Activated naive CD8-positive, alpha-beta T cell treated with anti-CD3 and anti-CD28 coated beads, Interleukin-2, amount 10 ng/mL, durations not matched to agents 7 days and 5 days (primary cell): ENCODE measurements around the gene RHD. TPM values are rescaled to one million over a fixed set of nuclear protein-coding genes. Genes with fewer than 3 reads are reported as not detected.
"Not testable (repeated sequence)": the region's sequence is repeated elsewhere in the genome, so short reads cannot be mapped to it uniquely, and the experiment has no call there.

Experiments used
- ATAC-seq: fragments of 150-1000 bp; cut with Tn5 transposase; one replicate; pipeline ENCODE4 v1.10.0; 2021; ENCODE audit warnings: low read depth, moderate library complexity
- POLR2A ChIA-PET: fragments of 350-600 bp; sonication (Branson Sonifier 250); formaldehyde crosslinking; loops from one replicate; lab custom pipeline; 2021; ENCODE audit warnings: antibody characterized with exemption; lab: Charles Lee
- DNase-seq: peaks from one replicate; pipeline ENCODE4 v3.0.0; 2021
- H3K27ac Mint-ChIP-seq: one replicate; pipeline ENCODE4 v1.8.0; 2022; ENCODE audit warnings: mild to moderate bottlenecking, mixed read lengths
- H3K27me3 Mint-ChIP-seq: one replicate; pipeline ENCODE4 v1.8.0; 2022; ENCODE audit warnings: mild to moderate bottlenecking, moderate library complexity, mixed read lengths
- H3K36me3 Mint-ChIP-seq: one replicate; pipeline ENCODE4 v1.8.0; 2021; ENCODE audit warnings: mild to moderate bottlenecking, mixed read lengths
- H3K4me1 Mint-ChIP-seq: one replicate; pipeline ENCODE4 v1.8.0; 2021; ENCODE audit warnings: mixed read lengths
- H3K4me3 Mint-ChIP-seq: one replicate; pipeline ENCODE4 v1.8.0; 2022; ENCODE audit warnings: mild to moderate bottlenecking, moderate library complexity, mixed read lengths
- H3K9me3 Mint-ChIP-seq: one replicate; pipeline ENCODE4 v1.8.0; 2021; ENCODE audit warnings: mixed read lengths
- total RNA-seq, 2 experiments: library from RNA; stranded (reverse); gene quantifications; one replicate each; pipeline ENCODE4 v1.2.3, GENCODE V29; 2021

The RHD gene
- total RNA-seq, 2 experiments from 2014 or later: not detected

DNA sequence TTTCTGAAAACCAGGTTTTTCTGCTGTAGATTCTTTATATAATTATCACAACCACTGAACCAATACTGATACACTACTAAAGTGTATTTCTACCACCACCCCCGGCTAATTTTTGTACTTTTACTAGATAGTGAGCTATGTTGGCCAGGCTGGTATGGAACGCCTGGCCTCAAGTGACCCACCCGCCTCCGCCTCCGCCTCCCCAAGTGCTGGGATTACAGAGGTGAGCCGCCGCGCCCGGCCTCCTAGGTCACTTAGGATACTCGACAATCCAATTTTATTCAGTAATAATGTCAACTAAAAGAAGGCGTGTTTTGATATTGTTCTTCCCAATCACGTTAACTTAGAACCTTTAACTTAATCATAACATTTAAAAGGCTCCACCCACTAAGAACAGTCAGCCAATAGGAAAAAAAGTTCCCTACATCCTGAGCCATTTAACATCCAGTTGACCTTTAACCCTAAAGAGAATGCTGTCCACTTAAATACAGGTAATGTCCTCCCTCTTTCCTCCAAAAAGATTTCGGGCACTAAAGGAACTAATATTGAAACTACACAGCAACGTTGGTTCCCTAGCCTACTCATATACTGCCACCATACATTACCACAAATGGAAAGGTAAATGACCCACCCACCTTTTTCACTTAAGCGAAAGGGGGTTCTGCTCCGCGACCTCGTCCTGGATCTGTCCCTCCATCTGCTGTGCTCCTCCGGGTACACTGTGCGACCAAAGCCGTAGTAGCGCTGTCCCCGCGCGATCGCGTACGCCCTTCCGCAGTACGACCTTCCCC, 26.3 kb upstream of the RHD start:
- Mint-ChIP-seq H3K27ac (peak overlapping the region; percentile 99), H3K4me3 (peak overlapping the region; percentile 90), H3K27me3 (no peaks in the 10 kb centered on the region), H3K36me3 (peaks cover 35% of the 10 kb centered on the region), H3K9me3 (no peaks in the 10 kb centered on the region), H3K4me1 (peaks cover 40% of the 10 kb centered on the region)
- POLR2A ChIA-PET: interaction anchor here (0.5 to 4.2 kb wide), 7 partner anchors 10 to 1244 kb away, joined by 3 to 82 read pairs (median 8); partner anchors contain the start of genes MACO1, MTFR1L and SYF2
- ATAC-seq: peak; percentile 12
- DNase-seq: no peak

DNA sequence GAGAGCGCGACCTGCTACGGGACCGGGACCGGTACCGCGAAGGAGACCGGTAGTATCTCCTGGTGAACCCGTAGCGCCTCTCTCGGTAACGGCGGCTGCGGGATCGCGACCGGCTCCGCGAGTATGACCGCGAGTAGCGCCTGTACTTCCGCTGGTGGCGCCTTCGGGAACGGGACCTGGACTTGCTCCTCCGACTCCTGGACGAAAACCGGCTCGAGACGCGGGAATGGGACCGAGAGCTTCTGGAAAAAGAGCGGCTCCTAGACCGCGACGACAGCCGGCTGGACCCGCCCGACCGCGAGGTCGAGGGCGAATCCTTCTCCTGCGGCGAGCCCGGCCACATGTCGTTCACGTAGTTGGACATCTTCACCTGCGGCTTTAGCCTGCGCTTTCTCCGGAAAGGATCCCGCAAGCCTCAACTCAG, 25.7 kb upstream of the RHD start:
- Mint-ChIP-seq H3K36me3 (peaks cover 35% of the 10 kb centered on the region), H3K4me1 (peaks cover 37% of the 10 kb centered on the region)
- peak; percentile 5 for ATAC-seq

DNA sequence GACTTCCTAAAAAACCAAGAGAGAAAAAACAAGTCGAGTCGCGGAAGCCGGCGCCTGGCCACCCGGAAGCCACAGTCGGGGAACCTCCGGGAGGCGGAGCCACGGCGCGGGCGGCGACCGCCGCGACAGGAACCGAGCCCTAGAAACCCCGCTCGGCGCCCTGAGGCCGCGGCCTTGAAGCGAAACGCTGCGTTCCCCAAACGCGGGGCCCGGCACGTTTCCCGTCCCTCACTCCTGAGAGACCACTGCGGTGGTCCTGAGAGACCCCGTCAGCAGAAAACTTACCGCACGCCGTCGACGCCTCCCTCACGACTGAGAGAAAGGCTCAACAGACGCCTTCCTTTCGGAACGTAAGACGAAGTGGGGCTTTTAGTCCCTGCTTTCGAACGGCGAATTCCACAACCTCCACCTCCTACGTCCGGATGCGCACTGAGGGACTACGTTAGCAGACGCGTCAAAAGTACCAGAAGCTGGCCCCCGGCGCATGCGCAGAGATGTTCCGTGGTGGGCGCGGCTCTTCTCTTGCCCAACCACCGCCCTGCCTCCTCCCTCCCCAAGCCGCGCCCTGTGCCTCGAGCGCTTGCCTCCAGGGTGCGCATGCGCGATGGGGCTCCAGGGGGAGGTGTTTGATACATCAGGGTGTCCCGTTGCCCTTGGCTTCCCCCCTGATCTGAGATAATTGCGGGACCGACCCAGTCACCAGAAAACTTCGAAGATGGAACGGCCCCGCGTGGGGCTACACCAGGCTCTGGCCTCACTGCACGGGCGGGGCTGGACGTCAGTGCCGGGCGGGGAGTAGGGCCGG, 25.1 kb upstream of the RHD start, which contains the start of gene RSRP1:
Gene RSRP1, minus strand, starts transcription at position 431 of the 805 bp plus-strand sequence. CDS start 491 bp downstream, outside the sequence.
- Mint-ChIP-seq H3K36me3 (peaks cover 35% of the 10 kb centered on the region), H3K4me3 (peak within 1 kb of the TSS; percentile 90), H3K9me3 (no peaks in the 10 kb centered on the region), H3K27ac (peak within 1 kb of the TSS; percentile 99), H3K4me1 (peaks cover 35% of the 10 kb centered on the region), H3K27me3 (no peaks in the 10 kb centered on the region)
- peak; percentile 90 for ATAC-seq
- POLR2A ChIA-PET: interaction anchor here (0.6 to 4.2 kb wide), 27 partner anchors 7 to 743 kb away, joined by 3 to 82 read pairs (median 3); partner anchors contain the start of genes MACO1, MTFR1L, SYF2 and TMEM50A
- DNase-seq: peak; percentile 100

More for the DNA sequence above, 25.7 kb upstream of the RHD start:
- POLR2A ChIA-PET: interaction anchor here (0.7 to 4.2 kb wide), 17 partner anchors 8 to 604 kb away, joined by 3 to 82 read pairs (median 5); partner anchors contain the start of genes MACO1, MTFR1L and SYF2
- peak; percentile 70 for DNase-seq
- H3K4me3 Mint-ChIP-seq: peak overlapping the region; percentile 90
- no peaks in the 10 kb centered on the region for H3K27me3 Mint-ChIP-seq
- no peaks in the 10 kb centered on the region for H3K9me3 Mint-ChIP-seq
- H3K27ac Mint-ChIP-seq: peak overlapping the region; percentile 99

DNA sequence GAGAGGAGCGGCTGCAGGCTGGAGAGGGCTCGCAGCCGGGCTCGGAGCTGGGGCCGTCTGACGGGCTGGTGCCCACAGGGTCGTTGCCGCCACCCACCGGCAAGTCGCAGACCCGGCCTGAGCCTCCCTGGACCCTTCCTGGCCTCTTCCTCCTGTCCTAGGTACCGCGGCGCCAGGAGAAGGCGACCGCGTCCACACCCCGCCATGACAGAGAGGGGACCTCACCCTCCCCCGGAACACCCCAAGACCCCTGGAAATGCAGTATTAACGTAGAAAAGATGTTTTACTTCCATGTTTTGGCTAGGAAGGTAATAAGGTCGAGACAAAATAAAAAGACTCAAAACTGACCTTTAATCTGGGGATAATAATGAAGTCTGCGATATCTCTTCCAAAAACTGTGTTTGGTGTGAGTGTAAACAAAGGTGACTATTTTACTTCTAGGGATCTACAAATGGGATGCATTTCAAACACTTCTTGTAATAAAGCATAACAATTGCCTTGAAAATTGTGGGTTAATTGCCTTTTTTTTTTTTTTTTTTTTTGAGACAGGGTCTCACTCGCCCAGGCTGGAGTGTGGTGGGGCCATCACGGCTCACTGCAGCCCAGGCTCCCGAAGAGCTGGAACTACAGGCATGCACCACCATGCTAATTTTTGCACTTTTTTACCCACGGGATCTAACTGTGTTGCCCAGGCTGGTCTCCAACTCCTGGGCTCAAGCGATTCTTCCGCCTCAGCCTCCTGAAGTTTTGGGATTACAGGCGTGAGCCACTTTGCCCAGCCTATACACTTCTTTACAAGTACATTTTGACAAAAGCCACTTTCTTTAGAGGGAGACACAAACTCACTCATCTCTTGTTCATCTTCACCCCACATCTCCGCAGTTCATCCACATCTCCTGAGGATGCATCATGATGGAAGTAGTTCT, 24.2 kb upstream of the RHD start:
- Mint-ChIP-seq H3K4me1 (peaks cover 30% of the 10 kb centered on the region), H3K36me3 (peaks cover 28% of the 10 kb centered on the region), H3K27ac (peak overlapping the region; percentile 99), H3K9me3 (no peaks in the 10 kb centered on the region), H3K4me3 (peak overlapping the region; percentile 90), H3K27me3 (no peaks in the 10 kb centered on the region)
- no peak for DNase-seq
- POLR2A ChIA-PET: interaction anchor here (0.6 to 4.2 kb wide), 28 partner anchors 8 to 744 kb away, joined by 3 to 82 read pairs (median 4); partner anchors contain the start of genes MACO1, MTFR1L, SYF2 and TMEM50A
- ATAC-seq: no peak

DNA sequence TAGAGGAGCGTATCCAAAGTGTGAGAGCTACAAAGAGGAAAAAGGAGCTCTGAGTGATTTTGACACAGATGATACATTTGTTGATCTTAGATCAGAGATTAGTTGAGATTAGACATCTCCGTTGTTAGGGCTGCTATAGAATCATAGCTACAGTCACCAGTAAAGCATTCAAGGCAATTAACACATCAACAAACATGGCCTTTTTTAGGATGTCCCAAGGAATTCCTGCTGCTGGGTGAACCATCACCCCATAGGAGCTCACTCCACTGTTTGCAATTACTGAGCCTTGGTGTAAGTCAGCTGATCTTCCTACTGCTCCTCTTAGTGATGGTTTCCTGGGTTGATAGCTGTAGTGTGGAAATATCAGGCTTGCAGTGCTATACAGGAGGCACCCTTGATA, 18.4 kb upstream of the RHD start:
- no peaks in the 10 kb centered on the region for H3K9me3 Mint-ChIP-seq
- POLR2A ChIA-PET: interaction anchor here (0.9 kb wide), 1 partner anchor 9 kb away, joined by 3 read pairs; no protein-coding TSS in a partner anchor
- H3K27ac Mint-ChIP-seq: no peak overlapping the region
- DNase-seq (no peak), ATAC-seq (no peak)
- H3K36me3 Mint-ChIP-seq: no peaks in the 10 kb centered on the region
- no peaks in the 10 kb centered on the region for H3K27me3 Mint-ChIP-seq
- H3K4me3 Mint-ChIP-seq: no peak overlapping the region
- no peaks in the 10 kb centered on the region for H3K4me1 Mint-ChIP-seq

DNA sequence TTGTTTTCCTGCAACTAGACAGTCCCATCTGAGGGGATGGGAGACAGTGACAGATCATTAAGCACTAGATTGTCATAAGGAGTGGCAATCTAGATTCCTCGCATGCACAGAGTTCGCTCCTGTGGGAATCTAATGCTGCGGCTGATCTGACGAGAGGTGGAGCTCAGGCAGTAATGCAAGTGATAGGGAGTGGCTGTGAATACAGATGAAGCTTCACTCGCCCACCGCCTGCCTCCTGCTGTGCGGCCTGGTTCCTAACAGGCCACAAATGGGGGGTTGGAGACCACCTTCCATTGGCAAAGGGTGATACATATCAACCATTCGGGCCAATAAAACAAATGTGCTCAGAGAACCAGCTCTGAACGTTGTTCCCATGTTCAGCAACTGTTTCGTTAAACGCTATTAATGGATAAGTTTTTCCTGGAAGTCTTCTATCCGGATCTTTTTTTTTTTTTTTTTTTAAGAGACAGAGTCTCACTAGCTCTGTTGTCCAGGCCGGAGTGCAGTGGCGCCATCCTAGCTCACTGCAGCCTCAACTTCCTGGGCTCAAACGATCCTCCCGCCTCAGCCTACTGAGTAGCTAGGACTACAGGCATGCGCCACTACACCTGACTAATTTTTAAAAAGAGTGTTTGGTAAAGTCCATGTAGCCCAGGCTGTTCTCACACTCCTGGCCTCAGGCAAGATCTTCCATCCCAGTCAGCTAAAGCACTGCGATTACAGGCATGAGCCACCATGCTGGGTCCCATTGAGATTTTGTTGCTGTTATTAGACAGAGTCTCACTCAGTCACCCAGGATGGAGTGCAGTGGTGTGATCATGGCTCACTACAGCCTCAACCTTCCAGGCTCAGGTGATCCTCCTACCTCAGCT, 16.4 kb upstream of the RHD start:
- POLR2A ChIA-PET: interaction anchor here (1.7 kb wide), 1 partner anchor 9 kb away, joined by 13 read pairs; the partner anchor contains the start of gene RSRP1

DNA sequence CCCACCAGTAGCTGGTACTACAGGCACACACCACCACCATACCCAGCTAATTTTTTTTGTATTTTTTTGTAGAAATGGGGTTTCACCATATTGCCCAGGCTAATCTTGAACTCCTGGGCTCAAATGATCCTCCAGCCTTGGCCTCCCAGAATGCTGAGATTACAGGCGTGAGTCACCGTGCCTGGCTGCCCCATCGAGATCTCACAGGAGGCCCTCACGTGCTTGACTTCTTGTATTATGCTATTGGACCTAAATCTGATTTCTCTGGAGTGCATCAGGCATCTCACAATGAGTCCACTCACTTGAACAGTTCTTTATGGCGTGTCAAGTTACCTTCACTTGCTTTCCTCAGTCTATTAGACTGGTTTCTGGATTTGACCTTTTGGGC, 15.7 kb upstream of the RHD start:
- no peak overlapping the region for H3K4me3 Mint-ChIP-seq
- POLR2A ChIA-PET: interaction anchor here (1.7 kb wide), 1 partner anchor 9 kb away, joined by 13 read pairs; the partner anchor contains the start of gene RSRP1
- no peak overlapping the region for H3K27ac Mint-ChIP-seq
- DNase-seq: no peak
- H3K27me3 Mint-ChIP-seq: no peaks in the 10 kb centered on the region
- H3K36me3 Mint-ChIP-seq: no peaks in the 10 kb centered on the region
- peaks cover 4% of the 10 kb centered on the region for H3K4me1 Mint-ChIP-seq
- H3K9me3 Mint-ChIP-seq: no peaks in the 10 kb centered on the region
- ATAC-seq: no peak

More for the DNA sequence above, 16.4 kb upstream of the RHD start:
- H3K9me3 Mint-ChIP-seq: no peaks in the 10 kb centered on the region
- ATAC-seq (no peak), DNase-seq (no peak)
- no peaks in the 10 kb centered on the region for H3K27me3 Mint-ChIP-seq
- no peak overlapping the region for H3K27ac Mint-ChIP-seq
- H3K36me3 Mint-ChIP-seq: no peaks in the 10 kb centered on the region
- peaks cover 4% of the 10 kb centered on the region for H3K4me1 Mint-ChIP-seq
- H3K4me3 Mint-ChIP-seq: no peak overlapping the region

DNA sequence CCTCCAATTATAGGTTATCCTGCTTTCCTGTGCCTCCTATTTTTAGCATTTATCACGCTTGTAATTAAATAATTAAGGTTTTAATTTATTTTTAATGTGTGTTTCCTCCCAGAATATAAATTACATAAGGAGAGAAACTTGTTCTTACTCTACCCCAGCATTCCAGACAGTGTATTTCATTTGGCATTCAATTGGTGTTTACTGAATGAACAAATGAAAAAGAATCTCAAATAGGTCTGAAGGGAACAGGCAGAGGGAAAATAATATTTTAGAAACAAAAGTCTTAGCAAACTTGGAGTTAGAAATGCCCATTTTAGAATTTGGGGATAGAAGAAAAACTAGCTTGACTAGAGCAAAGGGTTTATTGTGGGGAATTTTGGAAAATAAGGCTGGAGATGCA, 15.1 kb upstream of the RHD start:
- POLR2A ChIA-PET: interaction anchor here (0.6 to 1.5 kb wide), 4 partner anchors 10 to 245 kb away, joined by 3 to 5 read pairs (median 4); partner anchors contain the start of gene RSRP1
- Mint-ChIP-seq H3K27ac (no peak overlapping the region), H3K36me3 (no peaks in the 10 kb centered on the region)

DNA sequence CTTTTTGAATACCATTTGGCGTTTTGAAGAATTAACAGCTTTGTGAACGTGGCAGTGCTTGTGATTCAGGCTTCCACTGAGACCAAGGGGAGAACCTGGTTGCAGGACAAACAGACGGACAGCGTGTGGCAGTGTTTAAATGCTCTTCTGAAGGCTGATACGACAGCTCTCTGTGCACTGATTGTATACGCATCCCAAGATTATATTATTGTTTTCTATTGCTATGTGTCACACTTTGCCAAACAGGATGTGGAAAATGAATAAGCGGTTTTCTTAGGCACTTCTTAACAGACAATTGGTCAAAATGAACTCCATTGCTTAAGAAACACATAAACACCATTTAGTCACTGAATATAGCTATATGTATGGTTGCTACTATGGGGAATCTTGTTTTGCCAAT, 12.5 kb upstream of the RHD start:
- H3K9me3 Mint-ChIP-seq, POLR2A ChIA-PET, H3K36me3 Mint-ChIP-seq, H3K4me3 Mint-ChIP-seq, H3K4me1 Mint-ChIP-seq, DNase-seq, H3K27me3 Mint-ChIP-seq, H3K27ac Mint-ChIP-seq: not testable (repeated sequence)
- ATAC-seq: peak; percentile 50

More for the DNA sequence above, 15.1 kb upstream of the RHD start:
- Mint-ChIP-seq H3K9me3 (no peaks in the 10 kb centered on the region), H3K27me3 (no peaks in the 10 kb centered on the region), H3K4me1 (peaks cover 4% of the 10 kb centered on the region), H3K4me3 (no peak overlapping the region)
- ATAC-seq (no peak), DNase-seq (no peak)

DNA sequence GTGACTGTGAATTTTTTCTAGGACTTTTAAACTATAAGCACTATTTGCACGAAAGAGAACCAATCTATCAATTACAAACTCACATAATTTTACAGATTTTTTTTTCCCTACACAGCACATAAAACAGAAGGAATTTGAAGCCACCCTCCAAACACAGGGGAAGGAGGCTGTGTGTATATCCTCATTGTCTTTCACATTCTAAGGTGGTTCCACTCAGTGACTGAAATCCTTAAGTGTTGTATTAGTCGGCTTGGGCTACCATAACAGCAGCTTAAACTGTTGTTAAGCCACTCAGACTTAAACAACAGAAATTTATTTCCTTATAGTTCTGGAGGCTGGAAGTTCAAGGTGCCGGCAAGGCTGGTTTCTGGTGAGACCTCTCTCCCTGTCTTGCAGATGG, 12.0 kb upstream of the RHD start:
- DNase-seq, H3K27me3 Mint-ChIP-seq, ATAC-seq, H3K4me3 Mint-ChIP-seq, H3K36me3 Mint-ChIP-seq, H3K4me1 Mint-ChIP-seq, POLR2A ChIA-PET, H3K27ac Mint-ChIP-seq, H3K9me3 Mint-ChIP-seq: not testable (repeated sequence)

DNA sequence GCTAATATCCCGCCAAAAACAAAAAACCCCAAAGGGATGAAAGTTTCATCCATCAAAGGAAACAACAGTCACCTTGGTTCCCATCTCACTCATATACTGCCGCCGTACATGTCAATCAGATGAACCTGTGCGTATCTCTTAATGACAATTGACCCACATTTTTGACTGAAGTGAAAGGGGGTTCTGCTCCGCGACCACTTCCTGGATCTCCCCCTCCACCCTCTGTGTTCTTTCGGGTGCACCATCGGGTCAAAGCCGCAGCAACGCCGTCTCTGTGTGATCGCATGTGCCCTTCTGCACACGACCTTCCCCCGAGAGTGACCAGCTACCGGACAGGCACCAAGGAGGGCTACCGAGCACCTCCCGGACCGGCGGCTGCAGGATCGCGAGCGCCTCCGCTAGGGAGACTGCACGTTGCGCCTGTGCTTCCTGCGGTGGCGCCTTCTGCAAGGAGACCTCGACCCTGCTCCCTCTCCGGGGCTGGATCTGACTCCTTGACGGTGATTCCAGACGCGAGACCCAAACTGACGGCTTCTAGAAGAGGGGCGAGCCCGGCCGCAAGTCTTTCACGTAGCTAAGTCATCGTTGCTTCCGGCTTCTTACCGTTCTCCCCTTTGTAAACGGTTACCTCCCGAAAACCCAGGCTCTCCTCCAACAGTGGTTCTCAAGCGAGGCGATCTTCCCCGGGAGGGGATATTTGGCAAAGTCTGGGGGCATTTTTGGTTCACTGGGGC, 5.6 kb upstream of the RHD start:
- H3K27me3 Mint-ChIP-seq, H3K4me1 Mint-ChIP-seq, H3K9me3 Mint-ChIP-seq, POLR2A ChIA-PET, H3K36me3 Mint-ChIP-seq: not testable (repeated sequence)
- Mint-ChIP-seq H3K27ac (peak overlapping the region; percentile 84), H3K4me3 (peak overlapping the region; percentile 87)
- ATAC-seq (peak; percentile 29), DNase-seq (peak; percentile 39)
